SU-DHL-6 (cell line): ENCODE results near the gene MYMK.

Experiments used
- H2AFZ ChIP-seq: fragments of 200-600 bp; sonication (generic); 2 replicates; pipeline ENCODE4 v1.6.1; 2014; ENCODE audit warnings: low read depth, mild to moderate bottlenecking, moderate library complexity, mixed read lengths, antibody characterized with exemption, low read length; ENCODE audit not compliant: severe bottlenecking
- H3F3A ChIP-seq: fragments of 200-600 bp; shearing (Covaris generic); 2 replicates; pipeline ENCODE4 v1.6.0; 2016; ENCODE audit warnings: antibody characterized with exemption, mild to moderate bottlenecking; ENCODE audit not compliant: insufficient read depth
- H3K27ac ChIP-seq: fragments of 200-600 bp; sonication (generic); 2 replicates; pipeline ENCODE4 v1.5.1; 2016; ENCODE audit warnings: low read depth, mild to moderate bottlenecking, low read length, moderate library complexity, mixed read lengths
- H3K27me3 ChIP-seq: fragments of 200-600 bp; sonication (generic), shearing (Covaris generic); 2 replicates; pipeline ENCODE4 v1.6.0; 2014; ENCODE audit warnings: mild to moderate bottlenecking, low read length
- H3K36me3 ChIP-seq: fragments of 200-600 bp; sonication (generic); 2 replicates; pipeline ENCODE4 v1.6.1; 2014; ENCODE audit warnings: mild to moderate bottlenecking, low read length, mixed read lengths
- H3K4me2 ChIP-seq: fragments of 300-600, 200-600 bp; shearing (Covaris generic), sonication (generic); 2 replicates; pipeline ENCODE4 v1.6.0; 2014; ENCODE audit warnings: low read length, low read depth, mild to moderate bottlenecking; ENCODE audit not compliant: poor library complexity, severe bottlenecking
- H3K4me3 ChIP-seq: fragments of 200-600 bp; sonication (generic); 2 replicates; pipeline ENCODE4 v1.5.1; 2014; ENCODE audit warnings: antibody characterized with exemption, low read length, mild to moderate bottlenecking, mixed read lengths; ENCODE audit not compliant: insufficient read depth, poor library complexity, severe bottlenecking
- H3K79me2 ChIP-seq: fragments of 200-600 bp; sonication (generic); 2 replicates; pipeline ENCODE4 v1.6.1; 2014; ENCODE audit warnings: mild to moderate bottlenecking, low read length, moderate library complexity; ENCODE audit not compliant: insufficient read depth
- H3K9ac ChIP-seq: fragments of 200-600 bp; sonication (generic); 2 replicates; pipeline ENCODE4 v1.7.0; 2014; ENCODE audit warnings: mild to moderate bottlenecking, low read length
- H3K9me2 ChIP-seq: fragments of 200-600 bp; sonication (generic); replicated peaks from 2 replicates; pipeline ENCODE4 v1.6.1; 2014; ENCODE audit warnings: low read length; ENCODE audit not compliant: insufficient read depth
- H3K9me3 ChIP-seq: fragments of 200-600 bp; sonication (generic); 2 replicates; pipeline ENCODE4 v1.6.1; 2014; ENCODE audit warnings: low read length, mixed read lengths; ENCODE audit not compliant: insufficient read depth
- H4K20me1 ChIP-seq: fragments of 200-600 bp; sonication (generic); 2 replicates; pipeline ENCODE4 v1.6.1; 2014; ENCODE audit warnings: low read depth, mild to moderate bottlenecking, antibody characterized with exemption, low read length, moderate library complexity, mixed read lengths
- EZH2phosphoT487 ChIP-seq: fragments of 200-600 bp; sonication (generic), shearing (Covaris generic); conservative IDR thresholded peaks from 2 replicates; pipeline ENCODE4 v1.6.1; 2018; ENCODE audit warnings: mild to moderate bottlenecking, antibody characterized with exemption, low read length, moderate library complexity, mixed read lengths
- TF ChIP-seq, protein P1 (sequence below): fragments of 200-600 bp; sonication (generic); IDR thresholded peaks from one replicate; pipeline ENCODE4 v1.5.1; 2017; ENCODE audit warnings: antibody characterized with exemption, mild to moderate bottlenecking, low read length, moderate library complexity; ENCODE audit not compliant: insufficient read depth, poor library complexity, severe bottlenecking

MYMK gene

DNA sequence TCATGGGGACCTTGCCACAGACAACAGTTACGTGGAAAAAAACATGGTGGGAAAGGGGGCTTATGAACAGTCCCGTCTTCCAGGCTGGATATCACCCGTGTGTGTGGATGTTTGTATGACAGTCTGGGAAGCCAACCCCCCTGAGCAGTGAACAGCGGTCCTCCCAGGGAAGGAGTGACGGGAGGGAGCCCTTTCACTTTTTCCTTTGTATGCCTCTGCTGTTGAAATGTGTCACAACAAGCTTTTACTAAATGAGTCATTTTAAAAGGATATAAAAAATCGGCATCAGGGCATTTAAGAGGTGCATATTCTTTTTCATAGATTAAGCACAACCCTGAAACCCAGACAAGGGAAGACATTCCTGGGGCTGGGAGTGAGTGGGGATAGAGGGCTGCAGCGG is 5.1 kb downstream of the MYMK start:
- no peaks in the 10 kb centered on the region for H3K79me2 ChIP-seq
- no peaks in the 10 kb centered on the region for H3K9me2 ChIP-seq
- TF ChIP-seq, protein P1, sequence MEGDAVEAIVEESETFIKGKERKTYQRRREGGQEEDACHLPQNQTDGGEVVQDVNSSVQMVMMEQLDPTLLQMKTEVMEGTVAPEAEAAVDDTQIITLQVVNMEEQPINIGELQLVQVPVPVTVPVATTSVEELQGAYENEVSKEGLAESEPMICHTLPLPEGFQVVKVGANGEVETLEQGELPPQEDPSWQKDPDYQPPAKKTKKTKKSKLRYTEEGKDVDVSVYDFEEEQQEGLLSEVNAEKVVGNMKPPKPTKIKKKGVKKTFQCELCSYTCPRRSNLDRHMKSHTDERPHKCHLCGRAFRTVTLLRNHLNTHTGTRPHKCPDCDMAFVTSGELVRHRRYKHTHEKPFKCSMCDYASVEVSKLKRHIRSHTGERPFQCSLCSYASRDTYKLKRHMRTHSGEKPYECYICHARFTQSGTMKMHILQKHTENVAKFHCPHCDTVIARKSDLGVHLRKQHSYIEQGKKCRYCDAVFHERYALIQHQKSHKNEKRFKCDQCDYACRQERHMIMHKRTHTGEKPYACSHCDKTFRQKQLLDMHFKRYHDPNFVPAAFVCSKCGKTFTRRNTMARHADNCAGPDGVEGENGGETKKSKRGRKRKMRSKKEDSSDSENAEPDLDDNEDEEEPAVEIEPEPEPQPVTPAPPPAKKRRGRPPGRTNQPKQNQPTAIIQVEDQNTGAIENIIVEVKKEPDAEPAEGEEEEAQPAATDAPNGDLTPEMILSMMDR: no peak
- TF ChIP-seq EZH2phosphoT487: no peak
- H3F3A ChIP-seq: no peaks in the 10 kb centered on the region
- no peak overlapping the region for H3K9ac ChIP-seq
- no peak overlapping the region for H3K4me3 ChIP-seq
- no peak overlapping the region for H2AFZ ChIP-seq
- H3K9me3 ChIP-seq: no peaks in the 10 kb centered on the region
- H4K20me1 ChIP-seq: no peaks in the 10 kb centered on the region
- no peak overlapping the region for H3K4me2 ChIP-seq
- no peak overlapping the region for H3K27ac ChIP-seq
- no peaks in the 10 kb centered on the region for H3K27me3 ChIP-seq
- H3K36me3 ChIP-seq: no peaks in the 10 kb centered on the region

DNA sequence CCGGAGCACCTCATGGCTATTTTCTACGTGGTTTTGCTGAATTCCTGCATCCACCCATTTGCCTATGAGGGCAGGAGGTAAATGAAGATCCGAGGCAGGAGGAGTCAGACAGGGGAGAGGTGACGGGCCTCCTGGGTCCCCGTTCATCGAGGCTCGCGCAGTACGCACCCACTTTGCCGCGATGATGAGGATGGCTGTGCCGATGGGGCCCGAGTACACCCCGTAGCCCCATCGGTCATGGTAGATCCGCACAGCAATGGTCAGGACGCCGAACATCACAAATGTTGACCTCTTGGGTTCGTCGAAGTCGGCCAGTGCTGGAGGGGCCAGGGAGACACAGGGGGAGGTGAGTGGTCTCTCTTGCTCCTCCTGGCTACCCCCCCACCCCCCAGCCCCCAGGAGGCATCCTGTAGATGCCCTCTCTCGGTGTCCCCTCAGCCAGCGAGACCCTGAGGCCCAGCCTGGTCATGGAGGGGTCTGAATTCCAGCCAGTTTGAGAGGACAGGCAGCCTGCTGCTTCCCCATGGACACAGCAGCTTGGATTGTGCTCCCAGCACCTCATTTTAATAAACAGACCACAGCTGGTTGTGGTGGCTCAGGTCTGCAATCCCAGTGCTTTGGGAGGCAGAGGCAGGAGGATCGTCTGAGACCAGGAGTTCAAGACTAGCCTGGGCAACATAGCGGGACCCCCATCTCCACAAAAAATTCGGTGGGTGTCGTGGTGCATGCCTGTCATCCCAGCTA is 5.9 kb downstream of the MYMK start:
- H3F3A ChIP-seq: no peaks in the 10 kb centered on the region
- no peak overlapping the region for H3K4me2 ChIP-seq
- no peak overlapping the region for H2AFZ ChIP-seq
- no peak overlapping the region for H3K4me3 ChIP-seq
- H3K9ac ChIP-seq: no peak overlapping the region
- H3K27me3 ChIP-seq: no peaks in the 10 kb centered on the region
- H3K27ac ChIP-seq: no peak overlapping the region
- no peaks in the 10 kb centered on the region for H3K79me2 ChIP-seq
- no peaks in the 10 kb centered on the region for H3K9me2 ChIP-seq
- no peaks in the 10 kb centered on the region for H3K9me3 ChIP-seq
- TF ChIP-seq, protein P1: no peak
- no peak for TF ChIP-seq EZH2phosphoT487
- H3K36me3 ChIP-seq: no peaks in the 10 kb centered on the region
- H4K20me1 ChIP-seq: no peaks in the 10 kb centered on the region

DNA sequence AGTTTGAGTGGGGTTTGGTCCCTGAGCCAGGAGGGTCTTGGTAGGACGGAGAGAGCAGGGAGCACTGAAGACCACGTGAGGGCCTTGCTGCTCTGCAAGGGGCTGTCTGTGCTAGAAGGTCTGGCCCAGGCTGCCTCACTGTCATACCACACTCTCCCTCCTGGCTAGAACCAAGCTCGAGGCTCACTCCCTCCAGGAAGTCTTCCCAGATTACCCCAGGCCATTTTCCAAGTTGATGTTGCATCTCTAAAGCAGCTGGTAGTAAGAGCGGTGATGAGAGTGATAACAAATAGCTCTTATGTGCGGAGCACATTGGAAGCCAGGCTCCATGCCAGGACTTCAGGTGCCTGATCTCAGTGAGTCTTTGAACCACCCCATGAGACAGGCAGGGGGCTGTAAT is 6.6 kb downstream of the MYMK start:
- H3K4me3 ChIP-seq: no peak overlapping the region
- TF ChIP-seq, protein P1: no peak
- TF ChIP-seq EZH2phosphoT487: no peak
- H3F3A ChIP-seq: no peaks in the 10 kb centered on the region
- no peak overlapping the region for H3K9ac ChIP-seq
- H3K79me2 ChIP-seq: no peaks in the 10 kb centered on the region
- H3K9me3 ChIP-seq: no peaks in the 10 kb centered on the region
- H3K9me2 ChIP-seq: no peaks in the 10 kb centered on the region
- no peaks in the 10 kb centered on the region for H4K20me1 ChIP-seq
- H3K36me3 ChIP-seq: no peaks in the 10 kb centered on the region
- no peak overlapping the region for H3K4me2 ChIP-seq
- no peak overlapping the region for H2AFZ ChIP-seq
- no peak overlapping the region for H3K27ac ChIP-seq
- H3K27me3 ChIP-seq: no peaks in the 10 kb centered on the region
